A549 treated with AZD2906 at 1 μM for 4 hours (cell line): ENCODE measurements around the gene EID2. TPM values are rescaled to one million over a fixed set of nuclear protein-coding genes. Genes with fewer than 3 reads are reported as not detected.

Source experiments
- total RNA-seq: library from RNA; stranded (reverse); fragments of 200-300 nt; extraction: Qiagen RNA extraction; gene quantifications from 5 replicates; pipeline ENCODE4 v1.2.3, GENCODE V29; 2022

The EID2 gene, protein sequence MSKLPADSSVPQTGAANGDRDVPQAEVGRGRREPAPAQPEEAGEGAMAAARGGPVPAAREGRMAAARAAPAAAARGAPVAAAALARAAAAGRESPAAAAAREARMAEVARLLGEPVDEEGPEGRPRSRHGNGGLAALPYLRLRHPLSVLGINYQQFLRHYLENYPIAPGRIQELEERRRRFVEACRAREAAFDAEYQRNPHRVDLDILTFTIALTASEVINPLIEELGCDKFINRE
- 32.7 to 45.7 TPM (median 42.6 TPM) in 5 replicates for total RNA-seq

DNA sequence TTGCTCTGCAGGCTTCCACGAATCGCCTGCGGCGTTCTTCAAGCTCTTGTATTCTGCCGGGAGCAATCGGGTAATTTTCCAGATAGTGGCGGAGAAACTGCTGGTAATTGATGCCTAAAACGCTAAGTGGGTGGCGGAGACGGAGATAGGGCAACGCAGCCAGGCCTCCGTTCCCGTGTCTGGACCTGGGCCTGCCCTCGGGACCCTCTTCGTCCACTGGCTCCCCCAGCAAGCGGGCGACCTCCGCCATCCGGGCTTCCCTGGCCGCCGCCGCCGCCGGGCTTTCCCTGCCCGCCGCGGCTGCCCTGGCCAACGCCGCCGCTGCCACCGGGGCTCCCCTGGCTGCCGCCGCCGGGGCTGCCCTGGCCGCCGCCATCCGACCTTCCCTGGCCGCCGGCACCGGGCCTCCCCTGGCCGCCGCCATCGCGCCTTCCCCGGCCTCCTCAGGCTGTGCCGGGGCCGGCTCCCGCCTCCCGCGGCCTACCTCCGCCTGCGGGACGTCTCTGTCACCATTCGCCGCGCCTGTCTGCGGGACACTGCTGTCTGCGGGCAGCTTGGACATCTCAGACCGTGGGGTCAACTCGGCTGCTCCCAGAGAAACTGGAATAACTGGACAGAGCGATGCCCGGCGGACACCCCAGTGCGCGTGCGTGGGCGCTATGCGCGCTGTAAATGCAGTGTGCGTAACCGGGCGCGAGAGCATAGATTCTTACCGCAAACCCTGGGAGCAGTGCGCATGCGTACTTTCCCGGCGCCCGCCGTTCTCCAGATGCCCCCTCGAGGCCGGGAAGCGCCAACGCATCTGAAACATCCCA lies at the start of gene EID2:
Gene EID2 (minus strand): TSS at position 644 of the 815 bp plus-strand sequence. CDS start 82 bp downstream, at position 562.

DNA sequence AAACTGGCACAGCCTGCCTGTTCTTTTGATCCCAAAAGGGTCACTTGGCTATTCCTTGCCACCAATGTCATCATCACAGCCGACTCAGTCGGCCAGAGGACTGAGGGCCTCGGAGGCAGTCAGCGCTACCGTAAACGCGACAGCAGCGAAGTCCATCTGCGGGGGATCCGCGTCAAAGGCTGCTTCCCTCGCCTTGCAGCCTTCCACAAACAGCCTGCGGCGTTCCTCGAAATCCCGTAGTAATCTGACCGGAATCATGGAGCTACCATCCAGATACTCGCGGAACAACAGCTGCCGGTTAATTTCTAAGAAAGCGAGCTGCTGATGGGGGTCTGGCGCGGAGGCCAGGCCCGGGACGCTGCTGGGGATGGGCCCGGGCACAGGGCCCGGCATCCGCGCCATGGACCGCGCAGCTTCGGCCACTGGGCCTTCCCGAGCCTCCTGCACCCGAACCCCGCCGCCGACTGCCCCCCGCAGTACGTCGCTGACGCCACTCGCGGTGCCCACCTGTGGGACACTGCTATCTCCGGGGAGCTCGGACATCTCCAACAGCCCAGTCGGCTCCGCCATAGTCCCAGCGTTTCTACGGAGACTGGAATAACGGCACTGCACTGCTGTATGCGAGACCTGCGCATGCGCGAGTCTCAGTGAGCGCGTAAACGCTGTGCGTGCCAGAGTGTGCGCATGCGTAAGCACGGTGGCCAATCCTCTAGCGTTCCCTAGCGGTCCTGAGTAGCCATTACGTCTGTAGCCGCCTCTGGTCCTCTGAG lies 7.5 kb downstream of the EID2 start, which contains the start of gene EID2B:
Gene EID2B (minus strand): TSS at position 620 of the 770 bp plus-strand sequence. CDS start 50 bp downstream, at position 570.

DNA sequence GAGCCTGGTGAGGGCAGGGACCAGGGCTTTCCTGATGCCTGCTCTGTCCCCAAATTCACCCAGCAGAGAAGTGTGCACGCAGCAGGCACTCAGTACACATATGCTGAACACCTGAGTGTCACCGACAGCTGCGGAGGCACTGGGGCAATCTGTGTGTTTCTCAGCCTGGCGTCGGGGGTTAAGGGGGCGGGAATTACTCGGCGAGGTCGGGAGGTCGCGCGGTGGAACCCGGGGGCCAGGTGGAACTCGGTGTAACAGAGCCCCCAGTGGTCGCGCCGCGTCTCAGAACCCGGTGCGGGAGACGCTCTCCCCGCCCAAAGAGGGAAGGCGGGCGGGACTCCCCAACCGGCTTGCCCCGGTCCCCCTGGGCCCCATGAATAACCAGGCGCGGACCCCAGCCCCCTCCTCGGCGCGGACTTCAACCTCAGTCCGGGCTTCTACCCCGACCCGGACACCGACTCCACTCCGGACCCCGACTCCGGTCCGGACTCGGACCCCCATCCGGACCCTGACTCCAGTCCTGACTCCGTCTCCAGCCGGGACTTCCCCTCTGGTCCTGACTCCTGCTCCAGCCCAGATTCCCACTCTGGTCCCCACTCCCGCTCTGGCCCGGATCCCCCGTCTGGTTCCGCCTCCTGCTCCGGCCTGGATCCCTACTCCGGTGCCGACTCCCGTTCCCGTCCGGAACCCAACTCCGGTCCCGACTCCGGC lies 25.0 kb downstream of the EID2 start, which contains the start of gene SELENOV:
Gene SELENOV (plus strand): TSS at position 300 of the 711 bp plus-strand sequence. CDS start 74 bp downstream, at position 374.

DNA sequence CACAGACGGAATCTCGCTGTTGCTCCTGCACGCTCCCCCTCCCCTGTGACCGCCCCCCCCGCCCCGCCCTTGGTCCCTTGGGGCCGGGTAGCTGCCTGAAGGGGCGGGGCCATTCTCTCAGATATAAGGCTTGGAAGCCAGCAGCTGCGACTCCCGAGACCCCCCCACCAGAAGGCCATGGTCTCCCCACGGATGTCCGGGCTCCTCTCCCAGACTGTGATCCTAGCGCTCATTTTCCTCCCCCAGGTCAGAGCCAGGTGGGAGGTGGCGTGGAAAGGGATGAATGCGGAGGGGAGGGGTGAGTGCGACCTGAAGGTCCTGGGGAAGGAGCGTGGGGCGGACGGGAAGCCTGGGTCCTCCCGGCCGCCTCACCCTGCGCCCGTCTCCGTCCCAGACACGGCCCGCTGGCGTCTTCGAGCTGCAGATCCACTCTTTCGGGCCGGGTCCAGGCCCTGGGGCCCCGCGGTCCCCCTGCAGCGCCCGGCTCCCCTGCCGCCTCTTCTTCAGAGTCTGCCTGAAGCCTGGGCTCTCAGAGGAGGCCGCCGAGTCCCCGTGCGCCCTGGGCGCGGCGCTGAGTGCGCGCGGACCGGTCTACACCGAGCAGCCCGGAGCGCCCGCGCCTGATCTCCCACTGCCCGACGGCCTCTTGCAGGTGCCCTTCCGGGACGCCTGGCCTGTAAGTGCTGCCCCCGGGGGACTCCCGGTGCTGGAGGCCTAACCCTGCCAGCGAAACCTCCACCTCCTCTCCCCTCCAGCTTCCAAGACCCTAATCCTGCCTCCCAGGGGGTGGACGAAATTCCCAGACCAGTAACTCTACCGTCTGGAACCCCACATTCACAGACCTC lies 40.9 kb downstream of the EID2 start, which contains the start of gene DLL3:
Gene DLL3 (plus strand): TSS at position 150 of the 845 bp plus-strand sequence. CDS start 28 bp downstream, at position 178.

Other genes with a start within 250 kb of the EID2 start
- gene IFNL1, start 243.8 kb downstream of the EID2 start, total RNA-seq = 0.11 TPM in 1 of 5 replicates, not detected in the others
- 7.1 to 10.3 TPM (median 9.5 TPM) in 5 replicates for gene LRFN1, start 219.3 kb downstream of the EID2 start, total RNA-seq
- gene GMFG, start 204.1 kb downstream of the EID2 start, total RNA-seq = 0.27 to 0.55 TPM (median 0.44 TPM) in 5 replicates
- gene SAMD4B, start 197.7 kb downstream of the EID2 start, total RNA-seq = 118 to 175 TPM (median 163 TPM) in 5 replicates
- 73.9 to 76.7 TPM (median 75.8 TPM) in 5 replicates for gene PAF1, start 149.1 kb downstream of the EID2 start, total RNA-seq
- gene MED29, start 148.8 kb downstream of the EID2 start, total RNA-seq = 72.3 to 77.0 TPM (median 74.1 TPM) in 5 replicates
- gene ZFP36, start 133.3 kb downstream of the EID2 start, total RNA-seq = 193 to 296 TPM (median 229 TPM) in 5 replicates
- gene PLEKHG2, start 127.5 kb downstream of the EID2 start, total RNA-seq = 81.1 to 117 TPM (median 104 TPM) in 5 replicates
- 6,355 to 7,942 TPM (median 7,642 TPM) in 5 replicates for gene RPS16, start 104.2 kb downstream of the EID2 start, total RNA-seq
- gene SUPT5H, start 94.6 kb downstream of the EID2 start, total RNA-seq = 171 to 194 TPM (median 177 TPM) in 5 replicates
- 176 to 224 TPM (median 211 TPM) in 5 replicates for gene TIMM50, start 59.3 kb downstream of the EID2 start, total RNA-seq
- 6.9 to 11.1 TPM (median 10.3 TPM) in 5 replicates for gene DLL3, start 41.2 kb downstream of the EID2 start, total RNA-seq
- not detected in 5 replicates for gene SELENOV, start 25.0 kb downstream of the EID2 start, total RNA-seq
- gene EID2B, start 7.3 kb downstream of the EID2 start, total RNA-seq = 6.5 to 9.7 TPM (median 7.7 TPM) in 5 replicates
- gene LGALS13, start 62.4 kb upstream of the EID2 start, total RNA-seq = not detected in 5 replicates
- not detected in 5 replicates for gene LGALS16, start 115.8 kb upstream of the EID2 start, total RNA-seq
- not detected in 5 replicates for gene LGALS14, start 164.3 kb upstream of the EID2 start, total RNA-seq
- 0.23 TPM in 1 of 5 replicates, not detected in the others for gene CLC, start 197.9 kb upstream of the EID2 start, total RNA-seq
- gene LEUTX, start 238.7 kb upstream of the EID2 start, total RNA-seq = not detected in 5 replicates